HFFc6 (cell line): ENCODE results near the gene ARHGAP15. TPM values are rescaled to one million over a fixed set of nuclear protein-coding genes. Genes with fewer than 3 reads are reported as not detected.

Source experiments
- DNase-seq: peaks from one replicate; pipeline ENCODE4 v3.0.0-alpha.2; 2018
- H3K27ac Mint-ChIP-seq: 2 replicates; pipeline ENCODE4 v1.8.0; 2020; ENCODE audit warnings: mild to moderate bottlenecking, mixed read lengths
- H3K27me3 Mint-ChIP-seq: 2 replicates; pipeline ENCODE4 v1.8.0; 2021; ENCODE audit warnings: mild to moderate bottlenecking, moderate library complexity, mixed read lengths; ENCODE audit not compliant: insufficient read depth
- H3K36me3 Mint-ChIP-seq: 2 replicates; pipeline ENCODE4 v1.8.0; 2021; ENCODE audit warnings: low read depth, mixed read lengths
- H3K4me1 Mint-ChIP-seq: 2 replicates; pipeline ENCODE4 v1.8.0; 2020; ENCODE audit warnings: low read depth, mixed read lengths
- H3K4me3 Mint-ChIP-seq: 2 replicates; pipeline ENCODE4 v1.8.0; 2020; ENCODE audit warnings: mild to moderate bottlenecking, moderate library complexity, mixed read lengths
- H3K9me3 Mint-ChIP-seq: 2 replicates; pipeline ENCODE4 v1.8.0; 2020; ENCODE audit warnings: mild to moderate bottlenecking, mixed read lengths
- CTCF ChIP-seq: fragments of 200-600 bp; sonication (generic); IDR thresholded peaks from 2 replicates; pipeline ENCODE4 v1.5.0; 2021; ENCODE audit warnings: antibody characterized with exemption, mild to moderate bottlenecking
- total RNA-seq, 6 experiments: library from RNA; stranded (reverse); fragmentation: NEBNext Ultra II Directional; extraction: Animal tissue kit (Norgen Biotek cat#: 25700); gene quantifications; 2 replicates in 1 of 6; 3 replicates in 5 of 6; pipeline ENCODE4 v1.2.3, GENCODE V29; 2021

The ARHGAP15 gene
- total RNA-seq, 6 experiments from 2014 or later, result not detected

- Mint-ChIP-seq H3K4me1 (peaks cover 40% of the 10 kb centered on the region), H3K27ac (peak overlapping the region; percentile 20; the same call in 1 of the 2 replicates), H3K9me3 (no peaks in the 10 kb centered on the region), H3K4me3 (peak overlapping the region; percentile 66), H3K36me3 (0 out of 2 replicates have a peak, but pooled peaks cover 6% of the 10 kb centered on the region), H3K27me3 (no peaks in the 10 kb centered on the region; the same call in 1 of the 2 replicates)
- DNase-seq, result no peak
- TF ChIP-seq CTCF, result peak; percentile 50
These were observed 453.0 kb downstream of the ARHGAP15 start for GRCh38 chr2:143582046-143582747.

- no peak for DNase-seq
- H3K27ac Mint-ChIP-seq, result no peak overlapping the region
These were observed 455.7 kb downstream of the ARHGAP15 start for GRCh38 chr2:143584936-143585335.

GRCh38 chr2:143586119-143586518, 456.9 kb downstream of the ARHGAP15 start:
- no peak for TF ChIP-seq CTCF
- Mint-ChIP-seq H3K4me3 (no peak overlapping the region), H3K9me3 (no peaks in the 10 kb centered on the region), H3K27me3 (no peaks in the 10 kb centered on the region; the same call in 1 of the 2 replicates), H3K36me3 (0 out of 2 replicates have a peak, but pooled peaks cover 6% of the 10 kb centered on the region), H3K27ac (no peak overlapping the region), H3K4me1 (peaks cover 32% of the 10 kb centered on the region)
- DNase-seq, result no peak

More at GRCh38 chr2:143584936-143585335, 455.7 kb downstream of the ARHGAP15 start:
- TF ChIP-seq CTCF, result no peak
- Mint-ChIP-seq H3K4me3 (no peak overlapping the region), H3K27me3 (no peaks in the 10 kb centered on the region; the same call in 1 of the 2 replicates), H3K4me1 (peaks cover 40% of the 10 kb centered on the region), H3K9me3 (no peaks in the 10 kb centered on the region), H3K36me3 (0 out of 2 replicates have a peak, but pooled peaks cover 6% of the 10 kb centered on the region)

GRCh38 chr2:143588746-143589145, 459.5 kb downstream of the ARHGAP15 start:
- 0 out of 2 replicates have a peak, but pooled peaks cover 6% of the 10 kb centered on the region for H3K36me3 Mint-ChIP-seq
- H3K4me3 Mint-ChIP-seq, result no peak overlapping the region
- no peak for TF ChIP-seq CTCF
- DNase-seq, result no peak
- no peaks in the 10 kb centered on the region for H3K9me3 Mint-ChIP-seq
- peaks cover 8% of the 10 kb centered on the region; the same call in 1 of the 2 replicates for H3K4me1 Mint-ChIP-seq
- H3K27ac Mint-ChIP-seq, result no peak overlapping the region
- no peaks in the 10 kb centered on the region for H3K27me3 Mint-ChIP-seq

GRCh38 chr2:143594161-143594560, 464.9 kb downstream of the ARHGAP15 start:
- H3K36me3 Mint-ChIP-seq, result no peaks in the 10 kb centered on the region
- H3K27ac Mint-ChIP-seq, result no peak overlapping the region
- H3K27me3 Mint-ChIP-seq, result no peaks in the 10 kb centered on the region
- H3K4me3 Mint-ChIP-seq, result no peak overlapping the region
- DNase-seq, result no peak
- no peaks in the 10 kb centered on the region for H3K9me3 Mint-ChIP-seq
- no peaks in the 10 kb centered on the region for H3K4me1 Mint-ChIP-seq
- no peak for TF ChIP-seq CTCF
